Keratinocyte (primary cell): ENCODE data around the gene DES. TPM values are rescaled to one million over a fixed set of nuclear protein-coding genes. Genes with fewer than 3 reads are reported as not detected.

Experiments used
- DNase-seq: peaks from one replicate; pipeline ENCODE4 v3.0.0-alpha.2; 2011; ENCODE audit warnings: low read depth, missing footprints, low spot score
- FAIRE-seq: peaks from 2 replicates; lab custom pipeline; 2011; peaks lifted over from hg19 to GRCh38; lab: Jason Lieb, UNC
- H2AFZ ChIP-seq: 2 replicates; pipeline ENCODE4 v1.6.0; 2012; ENCODE audit warnings: low read length, control low read depth, inconsistent platforms; ENCODE audit not compliant: control insufficient read depth
- H3K27ac ChIP-seq: 2 replicates; pipeline ENCODE4 v1.5.1; 2011; ENCODE audit warnings: low read length; ENCODE audit not compliant: control insufficient read depth, insufficient read depth
- H3K27me3 ChIP-seq: 3 replicates; pipeline ENCODE4 v1.6.0; 2011; ENCODE audit warnings: low read length; ENCODE audit not compliant: control insufficient read depth, insufficient read depth; ENCODE audit errors: extremely low read depth
- H3K36me3 ChIP-seq, 2 experiments: 2 replicates in 1 of 2; 3 replicates in 1 of 2; pipeline ENCODE4 v1.5.1; 2011; ENCODE audit warnings: low read length in 2 of 2, mild to moderate bottlenecking in 1 of 2; ENCODE audit not compliant: control insufficient read depth in 2 of 2, insufficient read depth in 2 of 2; ENCODE audit errors: extremely low read depth in 1 of 2
- H3K4me1 ChIP-seq: 3 replicates; pipeline ENCODE4 v1.5.1; 2011; ENCODE audit warnings: low read length; ENCODE audit not compliant: control insufficient read depth, insufficient read depth; ENCODE audit errors: extremely low read depth
- H3K4me2 ChIP-seq: 3 replicates; pipeline ENCODE4 v1.6.0; 2011; ENCODE audit warnings: low read depth, low read length; ENCODE audit not compliant: control insufficient read depth, insufficient read depth; ENCODE audit errors: extremely low read depth
- H3K4me3 ChIP-seq, 3 experiments: fragments of 200-600 bp in 1 of 3; sonication (generic) in 1 of 3; 2 replicates in 2 of 3; 3 replicates in 1 of 3; pipeline ENCODE4 v1.5.1; 2011 to 2016; ENCODE audit warnings: low read length in 3 of 3, mild to moderate bottlenecking in 3 of 3, control low read depth in 2 of 3, inconsistent platforms in 1 of 3, low read depth in 1 of 3, mixed read lengths in 1 of 3, mixed run types in 1 of 3, moderate library complexity in 1 of 3; ENCODE audit not compliant: control insufficient read depth in 2 of 3, insufficient read depth in 2 of 3; ENCODE audit errors: extremely low read depth in 1 of 3
- H3K79me2 ChIP-seq: 2 replicates; pipeline ENCODE4 v1.6.0; 2012; ENCODE audit warnings: low read length; ENCODE audit not compliant: control insufficient read depth, insufficient read depth
- H3K9ac ChIP-seq: 3 replicates; pipeline ENCODE4 v1.6.0; 2011; ENCODE audit warnings: low read length; ENCODE audit not compliant: control insufficient read depth, insufficient read depth; ENCODE audit errors: extremely low read depth
- H3K9me1 ChIP-seq: 3 replicates; pipeline ENCODE4 v1.6.0; 2011; ENCODE audit warnings: low read length; ENCODE audit not compliant: control insufficient read depth, insufficient read depth; ENCODE audit errors: extremely low read depth
- H3K9me3 ChIP-seq: 2 replicates; pipeline ENCODE4 v1.5.1; 2012; ENCODE audit warnings: low read depth, low read length; ENCODE audit not compliant: control insufficient read depth
- H4K20me1 ChIP-seq: 3 replicates; pipeline ENCODE4 v1.6.0; 2011; ENCODE audit warnings: low read length; ENCODE audit not compliant: control insufficient read depth, insufficient read depth; ENCODE audit errors: extremely low read depth
- CTCF ChIP-seq, 3 experiments: IDR thresholded peaks in 1 of 3; conservative IDR thresholded peaks in 1 of 3; optimal IDR thresholded peaks in 1 of 3; 2 replicates in 2 of 3; 3 replicates in 1 of 3; pipeline versions ENCODE3 to v1.5.1; 2011; ENCODE audit warnings: low read length in 3 of 3, mild to moderate bottlenecking in 3 of 3, moderate library complexity in 2 of 3, control low read depth in 1 of 3, inconsistent platforms in 1 of 3; ENCODE audit not compliant: insufficient read depth in 2 of 3; ENCODE audit errors: extremely low read depth in 1 of 3
- EZH2 ChIP-seq: IDR thresholded peaks from one replicate; pipeline ENCODE4 v1.6.1; 2012; ENCODE audit warnings: inconsistent platforms, mild to moderate bottlenecking, low read length, moderate library complexity
- dilution Hi-C: fragments of 300-500 bp; cut with MboI; formaldehyde crosslinking; loops from one replicate; pipeline ENCODE4 v1.7.0; 2020; ENCODE audit warnings: low sequenced_read_pairs; ENCODE audit not compliant: extremely low pct_ligation_motif_present
- polyA plus RNA-seq, 5 experiments: library from polyadenylated mRNA; depleted of rRNA in 3 of 5; stranded (reverse) in 3 of 5; stranded (forward) in 1 of 5; unstranded in 1 of 5; fragments of >200 nt; gene quantifications; 1 replicate in 1 of 5; 2 replicates in 3 of 5; 3 replicates in 1 of 5; pipeline versions ENCODE4 v1.2.1 to v1.2.3, GENCODE V29; 2011 to 2012; ENCODE audit warnings: missing spikeins in 2 of 5, low read depth in 1 of 5, low replicate concordance in 1 of 5

DES gene
- polyA plus RNA-seq, 1 donor (not counting 4 experiments of a cell fraction or from before 2014, with no cell fraction given): not detected

- Histone ChIP-seq H3K27me3 (no peaks in the 10 kb centered on the region), H3K9me3 (no peaks in the 10 kb centered on the region), H3K79me2 (no peaks in the 10 kb centered on the region), H3K9me1 (no peaks in the 10 kb centered on the region), H3K4me1 (no peaks in the 10 kb centered on the region), H2AFZ (no peak overlapping the region), H3K4me2 (no peak overlapping the region), H3K27ac (no peak overlapping the region), H3K4me3 (no peak overlapping the region), H3K36me3 (no peaks in the 10 kb centered on the region), H3K9ac (no peak overlapping the region), H4K20me1 (no peaks in the 10 kb centered on the region)
- dilution Hi-C loops: no loop called here
- no peak for DNase-seq
- TF ChIP-seq CTCF (optimal IDR thresholded peaks at IDR 0.05 in 1 of 3, IDR thresholded peaks at IDR 0.05 in 1 of 3, conservative IDR thresholded peaks at IDR 0.05 in 1 of 3; ENCODE audit: extremely low read depth in 1 of 3, insufficient read depth in 2 of 3, low read length in 3 of 3) (no peak), EZH2 (no peak)
- no peak for FAIRE-seq
Observed at GRCh38 chr2:219395609-219396008, 22.6 kb upstream of the DES start.

- H3K36me3 ChIP-seq: no peaks in the 10 kb centered on the region
- no peak overlapping the region for H2AFZ ChIP-seq
- H3K79me2 ChIP-seq: no peaks in the 10 kb centered on the region
- dilution Hi-C loops: no loop called here
- no peak overlapping the region for H3K27ac ChIP-seq
- no peak overlapping the region for H3K4me2 ChIP-seq
- H3K9me1 ChIP-seq: no peaks in the 10 kb centered on the region
- FAIRE-seq (no peak), DNase-seq (no peak)
- no peaks in the 10 kb centered on the region for H3K9me3 ChIP-seq
- H3K4me3 ChIP-seq: no peak overlapping the region
- no peaks in the 10 kb centered on the region for H3K27me3 ChIP-seq
- H4K20me1 ChIP-seq: no peaks in the 10 kb centered on the region
- TF ChIP-seq EZH2 (no peak), CTCF (optimal IDR thresholded peaks at IDR 0.05 in 1 of 3, IDR thresholded peaks at IDR 0.05 in 1 of 3, conservative IDR thresholded peaks at IDR 0.05 in 1 of 3; ENCODE audit: extremely low read depth in 1 of 3, insufficient read depth in 2 of 3, low read length in 3 of 3) (no peak)
- H3K9ac ChIP-seq: no peak overlapping the region
- no peaks in the 10 kb centered on the region for H3K4me1 ChIP-seq
Observed at GRCh38 chr2:219396863-219397457, 21.2 kb upstream of the DES start.
